GM12891 (cell line): ENCODE data around the gene DISP3.

Experiments used
- DNase-seq: peaks from one replicate; pipeline ENCODE4 v3.0.0; 2011; ENCODE audit warnings: low spot score; ENCODE audit not compliant: insufficient read length
- FAIRE-seq: peaks from 2 replicates; lab custom pipeline; 2011; peaks lifted over from hg19 to GRCh38; lab: Jason Lieb, UNC
- PAX5 ChIP-seq: IDR thresholded peaks from 2 replicates; pipeline ENCODE4 v1.6.1; 2011; ENCODE audit warnings: low read length, moderate library complexity, mild to moderate bottlenecking; ENCODE audit not compliant: insufficient read depth, severe bottlenecking
- POLR2A ChIP-seq: IDR thresholded peaks from 2 replicates; pipeline ENCODE4 v1.6.1; 2011; ENCODE audit warnings: low read depth, low read length, control low read depth
- POLR2AphosphoS5 ChIP-seq: IDR thresholded peaks from 2 replicates; pipeline ENCODE4 v1.6.1; 2011; ENCODE audit warnings: low read depth, low read length, control low read depth
- POU2F2 ChIP-seq: IDR thresholded peaks from 2 replicates; pipeline ENCODE4 v1.6.1; 2011; ENCODE audit warnings: low read depth, mild to moderate bottlenecking, control low read depth, low read length, moderate library complexity
- SPI1 ChIP-seq: IDR thresholded peaks from 2 replicates; pipeline ENCODE4 v1.6.1; 2011; ENCODE audit warnings: low read depth, low read length, control low read depth
- TAF1 ChIP-seq: IDR thresholded peaks from 2 replicates; pipeline ENCODE4 v1.6.1; 2011; ENCODE audit warnings: low read depth, low read length, control low read depth

The DISP3 gene

DNA sequence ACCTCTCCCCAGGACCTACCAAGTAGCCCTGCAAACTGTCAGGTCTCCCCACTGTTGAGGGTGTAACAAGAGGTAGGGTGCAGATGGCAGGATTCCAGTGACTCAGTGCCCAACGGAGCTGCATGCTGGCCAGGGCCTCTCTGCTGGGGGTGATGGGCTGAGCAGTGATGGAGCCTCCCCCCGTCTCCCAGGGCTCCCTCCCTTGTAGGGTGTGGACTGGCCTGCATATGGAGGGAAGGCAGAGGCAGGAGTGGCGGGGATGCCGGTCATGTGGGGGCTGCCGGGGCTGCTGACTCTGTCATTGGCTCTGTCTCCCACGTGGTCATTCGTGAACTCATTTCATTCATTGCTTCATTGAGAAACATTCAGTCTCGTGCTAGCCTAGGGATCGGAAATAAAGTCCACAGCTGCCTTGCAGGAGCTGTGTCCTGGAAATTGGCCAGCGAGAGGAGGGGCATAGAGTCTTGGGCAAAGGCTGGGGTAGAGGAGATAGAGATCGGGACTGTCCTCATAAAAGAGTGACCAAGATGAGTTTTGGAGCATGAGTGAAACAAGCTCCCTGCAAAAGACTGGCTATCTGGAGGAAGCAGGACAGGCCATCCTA lies 22.9 kb upstream of the DISP3 start:
- DNase-seq (no peak), FAIRE-seq (no peak)
- TF ChIP-seq POLR2AphosphoS5 (no peak), SPI1 (no peak), POLR2A (no peak), POU2F2 (no peak), TAF1 (no peak), PAX5 (no peak)

DNA sequence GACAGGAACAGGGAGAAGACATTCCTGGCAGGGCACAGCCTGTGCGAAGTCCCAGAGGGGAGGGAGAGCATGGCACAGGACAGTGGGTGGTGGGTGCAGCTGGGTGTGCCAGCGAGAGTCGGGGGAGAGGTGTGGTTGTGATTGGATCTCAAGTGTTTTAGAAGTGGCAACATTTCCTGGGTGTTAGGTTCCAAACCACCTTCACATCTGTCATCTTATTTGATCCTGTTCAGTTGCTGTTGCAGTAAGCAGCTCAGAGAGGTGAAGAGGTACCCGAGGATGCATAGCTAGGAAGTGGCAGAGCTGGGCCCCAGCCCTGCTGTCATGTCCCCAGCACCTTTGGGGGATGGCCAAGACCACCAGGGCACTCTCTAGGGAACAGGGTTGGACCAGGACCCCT lies 22.0 kb upstream of the DISP3 start:
- no peak for DNase-seq
- no peak for FAIRE-seq
- no peak for TF ChIP-seq TAF1
- no peak for TF ChIP-seq PAX5
- TF ChIP-seq SPI1: no peak
- no peak for TF ChIP-seq POU2F2
- TF ChIP-seq POLR2A: no peak
- TF ChIP-seq POLR2AphosphoS5: no peak

DNA sequence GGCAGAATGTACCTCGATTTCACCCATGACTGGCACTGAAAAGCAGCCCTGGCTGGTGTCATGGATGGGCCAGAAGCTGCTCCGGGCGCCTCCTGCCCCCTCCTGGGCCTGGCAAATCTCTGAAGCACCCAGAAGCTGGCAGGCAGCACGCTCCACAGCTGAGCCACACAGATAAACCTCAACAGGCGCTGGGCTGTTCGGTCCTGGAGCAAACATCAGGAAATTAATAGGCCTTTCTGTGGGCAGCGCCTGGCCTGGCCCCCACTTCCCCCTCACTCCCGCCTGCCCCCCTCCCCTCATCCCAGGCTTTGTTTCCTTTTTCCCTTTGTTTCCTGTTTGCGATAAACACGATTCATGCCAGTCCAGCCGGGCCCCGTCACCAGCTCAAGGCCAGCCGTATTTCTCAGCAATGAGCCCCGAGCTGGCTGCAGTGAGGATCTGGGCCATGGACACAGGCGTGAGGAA lies 20.1 kb upstream of the DISP3 start:
- FAIRE-seq (no peak), DNase-seq (no peak)
- TF ChIP-seq POU2F2 (no peak), POLR2A (no peak), POLR2AphosphoS5 (no peak), TAF1 (no peak), SPI1 (no peak), PAX5 (no peak)

DNA sequence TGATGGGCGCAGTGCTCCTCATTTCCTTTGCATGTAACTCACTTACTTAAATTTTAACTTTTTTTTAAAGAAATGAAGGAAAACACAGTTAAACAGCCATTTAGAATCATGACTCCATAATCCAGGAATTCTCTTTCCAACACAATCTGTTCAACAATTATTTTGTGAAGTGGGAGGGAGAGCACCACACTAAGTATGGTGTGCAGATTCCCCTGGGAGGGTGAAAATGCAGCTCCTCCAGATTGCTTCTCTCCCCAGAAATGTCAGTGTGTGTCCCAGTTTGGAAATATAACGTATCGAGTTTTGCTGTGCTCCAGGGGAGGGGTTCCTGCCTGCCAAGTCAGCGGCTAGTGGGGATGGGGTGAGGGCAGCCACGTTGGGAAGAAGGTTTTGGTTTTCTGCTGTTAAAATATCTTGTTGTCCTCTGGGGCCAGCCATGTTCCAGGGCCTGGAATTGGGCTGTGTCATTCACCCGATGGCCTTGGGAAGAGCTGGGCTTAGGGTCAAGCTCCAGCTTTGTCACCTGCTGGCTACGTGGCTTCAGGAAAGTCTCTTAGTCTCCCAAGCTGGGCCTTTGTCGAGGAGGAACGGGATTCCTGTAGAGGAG lies 17.3 kb upstream of the DISP3 start:
- TF ChIP-seq POLR2AphosphoS5 (no peak), PAX5 (no peak), POU2F2 (no peak), SPI1 (no peak), TAF1 (no peak)
- DNase-seq (no peak), FAIRE-seq (no peak)

DNA sequence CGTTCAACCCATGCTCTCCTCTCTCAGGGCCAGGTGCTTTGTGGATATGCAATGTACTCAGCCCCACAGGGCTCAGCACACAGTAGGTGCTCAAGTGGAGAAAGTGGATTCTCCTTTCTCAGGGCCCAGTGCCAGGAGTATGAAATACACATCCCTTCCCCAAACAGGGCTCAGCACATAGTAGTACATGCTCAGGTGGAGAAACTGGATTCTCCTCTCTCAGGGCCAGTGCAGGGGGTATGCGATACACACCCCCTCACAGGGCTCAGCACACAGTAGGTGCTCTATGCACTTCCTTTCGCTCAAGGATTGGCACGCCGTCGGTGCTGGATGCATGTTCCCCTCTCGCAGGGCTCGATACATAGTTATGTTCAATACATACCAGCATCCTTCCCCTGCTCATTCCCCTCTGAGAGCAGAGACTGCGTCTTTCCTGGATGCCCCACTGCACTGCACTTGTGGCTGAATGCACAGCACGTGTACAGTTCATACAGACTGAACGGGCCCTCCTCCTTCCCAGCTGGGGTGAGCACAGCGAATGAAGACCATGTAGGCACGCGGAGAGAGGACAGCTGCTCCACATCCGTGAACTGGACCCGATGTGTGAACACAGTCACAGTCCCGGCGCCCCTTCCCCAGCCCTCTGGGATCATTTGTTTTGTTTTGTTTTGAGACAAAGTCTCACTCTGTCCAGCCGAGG lies 16.6 kb upstream of the DISP3 start:
- no peak for DNase-seq
- FAIRE-seq: no peak
- no peak for TF ChIP-seq POLR2AphosphoS5

DNA sequence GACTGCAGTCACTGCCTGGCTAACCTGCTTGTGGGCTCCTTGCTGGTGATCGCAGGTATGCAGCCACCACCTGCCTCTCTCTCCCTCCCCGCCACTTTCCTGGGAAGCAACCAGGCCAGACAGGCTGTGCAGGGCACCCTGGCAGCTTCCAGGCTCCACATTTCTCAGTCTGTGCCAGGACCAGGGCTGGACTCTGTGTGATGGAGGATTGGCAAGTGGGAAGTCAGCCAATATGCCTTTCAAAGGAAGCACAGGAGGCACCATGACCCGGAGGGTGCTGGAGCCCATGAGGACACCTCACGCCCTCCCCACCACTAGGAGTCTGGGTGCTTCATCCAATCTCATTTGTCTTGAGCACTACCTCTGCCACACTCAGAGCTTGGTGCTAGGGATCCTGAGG lies 15.8 kb upstream of the DISP3 start:
- TF ChIP-seq TAF1 (no peak), POLR2A (no peak), SPI1 (no peak), POLR2AphosphoS5 (no peak), POU2F2 (no peak), PAX5 (no peak)
- DNase-seq (no peak), FAIRE-seq (no peak)

DNA sequence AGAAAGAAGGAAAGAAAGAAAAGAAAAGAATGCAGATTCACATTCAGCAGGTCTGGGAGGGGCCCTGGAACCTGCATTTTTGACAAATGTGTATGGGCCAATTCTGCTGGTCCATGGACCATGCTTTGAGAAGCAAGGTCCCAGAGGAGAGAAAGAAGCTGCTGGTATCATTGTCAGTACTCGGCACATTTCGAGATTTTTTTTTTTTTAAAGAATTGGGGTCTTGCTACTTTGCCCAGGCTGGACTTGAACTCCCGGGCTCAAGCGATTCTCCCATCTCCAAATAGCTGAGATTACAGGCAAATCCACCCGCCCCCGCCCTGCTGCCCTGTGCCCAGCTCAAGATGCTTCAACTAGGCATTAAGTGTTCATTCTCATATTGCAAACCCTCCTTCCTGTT lies 13.6 kb upstream of the DISP3 start:
- TF ChIP-seq POLR2A: no peak
- no peak for TF ChIP-seq POU2F2
- TF ChIP-seq SPI1: no peak
- TF ChIP-seq PAX5: no peak
- no peak for TF ChIP-seq POLR2AphosphoS5
- no peak for TF ChIP-seq TAF1
- FAIRE-seq (no peak), DNase-seq (no peak)

DNA sequence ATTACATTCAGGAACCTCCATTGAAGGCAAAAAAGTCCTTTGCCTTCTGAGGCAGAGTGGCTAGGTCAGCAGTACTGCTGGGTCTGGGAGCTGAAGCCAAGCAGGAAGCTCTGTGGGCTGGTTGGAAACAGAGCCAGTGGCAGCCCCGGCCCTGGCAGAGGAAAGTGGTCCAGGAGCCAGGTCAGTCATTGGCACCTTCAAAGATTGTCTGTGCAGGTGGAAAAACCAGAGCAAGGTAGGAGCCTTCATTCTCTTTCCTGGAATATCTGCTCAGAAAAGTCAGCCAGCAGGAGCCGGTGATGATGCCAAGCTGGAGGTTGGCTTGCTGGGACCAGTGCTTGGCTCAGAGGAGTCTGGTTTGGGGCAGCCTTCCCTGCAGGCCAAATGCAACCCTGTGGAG lies 12.5 kb upstream of the DISP3 start:
- DNase-seq (no peak), FAIRE-seq (no peak)
- no peak for TF ChIP-seq SPI1
- no peak for TF ChIP-seq POU2F2
- no peak for TF ChIP-seq POLR2A
- TF ChIP-seq TAF1: no peak
- TF ChIP-seq PAX5: no peak
- TF ChIP-seq POLR2AphosphoS5: no peak

DNA sequence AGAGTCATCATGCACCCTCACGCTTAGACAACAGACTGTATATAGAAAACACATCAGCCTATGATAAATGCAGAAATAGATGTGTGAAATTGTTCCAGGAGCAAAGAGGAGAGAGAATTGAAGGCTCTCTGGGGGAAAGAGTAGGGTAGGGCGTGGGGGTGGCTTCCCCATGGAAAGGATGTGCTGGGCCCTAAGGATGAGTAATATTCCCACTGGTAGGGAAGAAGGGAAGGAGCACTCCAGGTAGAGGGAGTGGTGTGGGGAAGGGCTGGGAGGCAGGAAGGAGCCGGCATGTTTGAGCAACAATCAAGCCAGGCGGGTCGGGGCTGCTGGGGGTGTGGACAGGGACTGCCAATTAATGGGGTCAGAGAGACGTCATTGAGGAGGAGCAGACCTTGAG lies 10.1 kb upstream of the DISP3 start:
- no peak for FAIRE-seq

More for the DNA sequence above, 10.1 kb upstream of the DISP3 start:
- no peak for TF ChIP-seq POLR2A
- no peak for TF ChIP-seq PAX5
- TF ChIP-seq SPI1: no peak
- no peak for TF ChIP-seq POLR2AphosphoS5
- TF ChIP-seq TAF1: no peak
- no peak for TF ChIP-seq POU2F2
- no peak for DNase-seq
